HG03469 (cell line): ENCODE data around the gene RAB11FIP4.

ENCODE experiments used
- ATAC-seq: cut with Tn5 transposase; IDR thresholded peaks from one replicate; pipeline ENCODE4 v1.9.1; 2021; ENCODE audit warnings: mild to moderate bottlenecking, moderate library complexity, moderate number of reproducible peaks; ENCODE audit not compliant: unreplicated experiment

Gene RAB11FIP4

GRCh38 chr17:31562376-31562840 lies 170.9 kb downstream of the RAB11FIP4 start:
- ATAC-seq = no peak

- ATAC-seq = no peak
These were observed 172.8 kb downstream of the RAB11FIP4 start for GRCh38 chr17:31564291-31564690.

GRCh38 chr17:31564883-31565301 lies 173.4 kb downstream of the RAB11FIP4 start:
- ATAC-seq = no peak

GRCh38 chr17:31565652-31566051 lies 174.2 kb downstream of the RAB11FIP4 start:
- ATAC-seq = no peak

- ATAC-seq = no peak
These were observed 174.9 kb downstream of the RAB11FIP4 start for GRCh38 chr17:31566247-31566991.

- ATAC-seq = no peak
These were observed 175.5 kb downstream of the RAB11FIP4 start for GRCh38 chr17:31566992-31567373.

- no peak for ATAC-seq
These were observed 176.6 kb downstream of the RAB11FIP4 start for GRCh38 chr17:31568121-31568520.

GRCh38 chr17:31568539-31568938 lies 177.1 kb downstream of the RAB11FIP4 start:
- ATAC-seq = no peak

- no peak for ATAC-seq
These were observed 178.8 kb downstream of the RAB11FIP4 start for GRCh38 chr17:31570231-31570630.

GRCh38 chr17:31570951-31571892 lies 179.7 kb downstream of the RAB11FIP4 start:
- no peak for ATAC-seq

- ATAC-seq = no peak
These were observed 180.9 kb downstream of the RAB11FIP4 start for GRCh38 chr17:31572341-31572740.

- ATAC-seq = no peak
These were observed 181.6 kb downstream of the RAB11FIP4 start for GRCh38 chr17:31573047-31573446.

GRCh38 chr17:31573861-31574260 lies 182.4 kb downstream of the RAB11FIP4 start:
- no peak for ATAC-seq

GRCh38 chr17:31574458-31574857 lies 183.0 kb downstream of the RAB11FIP4 start:
- ATAC-seq = no peak

- ATAC-seq = no peak
These were observed 183.6 kb downstream of the RAB11FIP4 start for GRCh38 chr17:31575043-31575442.

- ATAC-seq = no peak
These were observed 187.8 kb downstream of the RAB11FIP4 start for GRCh38 chr17:31579265-31579664.

GRCh38 chr17:31580316-31580705 lies 188.8 kb downstream of the RAB11FIP4 start:
- no peak for ATAC-seq

- no peak for ATAC-seq
These were observed 189.4 kb downstream of the RAB11FIP4 start for GRCh38 chr17:31580706-31581490.

- no peak for ATAC-seq
These were observed 190.0 kb downstream of the RAB11FIP4 start for GRCh38 chr17:31581491-31581890.

GRCh38 chr17:31582151-31582907 lies 190.9 kb downstream of the RAB11FIP4 start:
- ATAC-seq = no peak
